ENCODE data around the gene TAPBPL. TPM values are rescaled to one million over a fixed set of nuclear protein-coding genes. Genes with fewer than 3 reads are reported as not detected.
A peak's percentile ranks its signal among the peaks of the same experiment; 100 is the strongest.
"Not testable (repeated sequence)": the region's sequence is repeated elsewhere in the genome, so short reads cannot be mapped to it uniquely, and the experiment has no call there.

The TAPBPL gene
- total and polyA plus RNA-seq, 9 donors: 10.3 to 37.5 (median 16.5) TPM

GRCh38 chr12:6424008-6424347 lies 27.9 kb upstream of the TAPBPL start:
- intact Hi-C loops (cut with DNase I): loop anchor here (5.0 kb wide), 4 partner anchors 38 to 113 kb away; partner anchors contain the start of gene GAPDH (in 1 of the 4)
- no peak overlapping the region for H3K27ac ChIP-seq
- 48 to 56% (median 49%) methylated on average over 6 of the region's 6 CpGs for WGBS, 3 donors
- no peaks in the 10 kb centered on the region for H3K36me3 ChIP-seq
- TF ChIP-seq EP300 (IDR thresholded peaks at IDR 0.05) (no peak), POLR2A (IDR thresholded peaks at IDR 0.05) (no peak), CTCF (IDR thresholded peaks at IDR 0.05) (no peak)
- H3K4me3 ChIP-seq: no peak overlapping the region
- no peak for DNase-seq
- no peaks in the 10 kb centered on the region for H3K9me3 ChIP-seq
- peaks cover 3% of the 10 kb centered on the region for H3K4me1 ChIP-seq (ENCODE audit: insufficient read depth)
- H3K27me3 ChIP-seq: no peaks in the 10 kb centered on the region

- 84 to 86% (median 86%) methylated on average over 8 of the region's 8 CpGs for WGBS, 3 donors
- no peaks in the 10 kb centered on the region for H3K27me3 ChIP-seq
- no peak overlapping the region for H3K27ac ChIP-seq
- H3K36me3 ChIP-seq: no peaks in the 10 kb centered on the region
- H3K4me3 ChIP-seq: no peak overlapping the region
- DNase-seq: no peak
- no peaks in the 10 kb centered on the region for H3K9me3 ChIP-seq
- H3K4me1 ChIP-seq (ENCODE audit: insufficient read depth): peaks cover 1% of the 10 kb centered on the region
- intact Hi-C loops (cut with DNase I): loop anchor here (5.0 kb wide), 4 partner anchors 37 to 112 kb away; partner anchors contain the start of gene GAPDH (in 1 of the 4)
- TF ChIP-seq POLR2A (IDR thresholded peaks at IDR 0.05) (no peak), CTCF (IDR thresholded peaks at IDR 0.05) (no peak), EP300 (IDR thresholded peaks at IDR 0.05) (no peak)
Observed at GRCh38 chr12:6424866-6425265, 27.0 kb upstream of the TAPBPL start.

GRCh38 chr12:6425590-6426531 lies 26.0 kb upstream of the TAPBPL start:
- Histone ChIP-seq H3K9me3 (no peaks in the 10 kb centered on the region), H3K4me3 (no peak overlapping the region), H3K4me1 (ENCODE audit: insufficient read depth) (peaks cover 6% of the 10 kb centered on the region), H3K27me3 (no peaks in the 10 kb centered on the region), H3K27ac (no peak overlapping the region), H3K36me3 (no peaks in the 10 kb centered on the region)
- 75 to 80% (median 77%) methylated on average over 23 of the region's 23 CpGs for WGBS, 3 donors
- peak in 1 of 5 donors; percentile 42 for DNase-seq
- intact Hi-C loops (cut with DNase I): no loop called here
- TF ChIP-seq CTCF (IDR thresholded peaks at IDR 0.05): no peak
- TF ChIP-seq POLR2A (IDR thresholded peaks at IDR 0.05): no peak
- no peak for TF ChIP-seq EP300 (IDR thresholded peaks at IDR 0.05)

GRCh38 chr12:6426882-6427671 lies 24.8 kb upstream of the TAPBPL start:
- peak in 1 of 5 donors; percentile 19 for DNase-seq
- intact Hi-C loops (cut with DNase I): no loop called here
- H3K4me1 ChIP-seq (ENCODE audit: insufficient read depth): peaks cover 6% of the 10 kb centered on the region
- H3K27me3 ChIP-seq: no peaks in the 10 kb centered on the region
- no peaks in the 10 kb centered on the region for H3K36me3 ChIP-seq
- TF ChIP-seq CTCF (IDR thresholded peaks at IDR 0.05) (no peak), POLR2A (IDR thresholded peaks at IDR 0.05) (no peak), EP300 (IDR thresholded peaks at IDR 0.05) (no peak)
- WGBS, 3 donors: 81 to 82% (median 81%) methylated on average over 14 of the region's 14 CpGs
- H3K27ac ChIP-seq: no peak overlapping the region
- no peak overlapping the region for H3K4me3 ChIP-seq
- H3K9me3 ChIP-seq: no peaks in the 10 kb centered on the region

- H3K27me3 ChIP-seq; H3K9me3 ChIP-seq; intact Hi-C loops (cut with DNase I); H3K4me1 ChIP-seq (ENCODE audit: insufficient read depth); H3K36me3 ChIP-seq; H3K4me3 ChIP-seq; H3K27ac ChIP-seq: not testable (repeated sequence)
- DNase-seq: peak in 1 of 5 donors; percentile 15
- 94 to 96% (median 95%) methylated on average over 10 of the region's 10 CpGs for WGBS, 3 donors
Observed at GRCh38 chr12:6427796-6428195, 24.0 kb upstream of the TAPBPL start.

Data from ovary (tissue), 9 donors.